ENCODE data around the gene HOXC9.

The HOXC9 gene

GRCh38 chr12:54004841-54005530 is 5.0 kb downstream of the HOXC9 start:
- H4K20me1 ChIP-seq (ENCODE audit: insufficient read depth, low read length) = no peaks in the 10 kb centered on the region
- no peaks in the 10 kb centered on the region for H3K36me3 ChIP-seq (ENCODE audit: insufficient read depth, low read length)
- H3K4me3 ChIP-seq (ENCODE audit: low read depth, low read length, poor library complexity, severe bottlenecking) = no peak overlapping the region
- no peaks in the 10 kb centered on the region for H3K79me2 ChIP-seq (ENCODE audit: insufficient read depth, low read length)
- no peak overlapping the region for H2AFZ ChIP-seq (ENCODE audit: low read length)
- H3K27me3 ChIP-seq (ENCODE audit: insufficient read depth, low read length) = 0 out of 2 replicates have a peak, but pooled peaks cover 4% of the 10 kb centered on the region
- H3K27ac ChIP-seq (ENCODE audit: low read depth, low read length, poor library complexity, severe bottlenecking) = no peak overlapping the region
- no peak overlapping the region for H3K9ac ChIP-seq (ENCODE audit: low read length)
- H3F3A ChIP-seq (ENCODE audit: insufficient read depth, low read length) = no peaks in the 10 kb centered on the region
- no peak for TF ChIP-seq EZH2 (IDR thresholded peaks at IDR 0.05; ENCODE audit: borderline replicate concordance, low read length)
- TF ChIP-seq, protein P1, sequence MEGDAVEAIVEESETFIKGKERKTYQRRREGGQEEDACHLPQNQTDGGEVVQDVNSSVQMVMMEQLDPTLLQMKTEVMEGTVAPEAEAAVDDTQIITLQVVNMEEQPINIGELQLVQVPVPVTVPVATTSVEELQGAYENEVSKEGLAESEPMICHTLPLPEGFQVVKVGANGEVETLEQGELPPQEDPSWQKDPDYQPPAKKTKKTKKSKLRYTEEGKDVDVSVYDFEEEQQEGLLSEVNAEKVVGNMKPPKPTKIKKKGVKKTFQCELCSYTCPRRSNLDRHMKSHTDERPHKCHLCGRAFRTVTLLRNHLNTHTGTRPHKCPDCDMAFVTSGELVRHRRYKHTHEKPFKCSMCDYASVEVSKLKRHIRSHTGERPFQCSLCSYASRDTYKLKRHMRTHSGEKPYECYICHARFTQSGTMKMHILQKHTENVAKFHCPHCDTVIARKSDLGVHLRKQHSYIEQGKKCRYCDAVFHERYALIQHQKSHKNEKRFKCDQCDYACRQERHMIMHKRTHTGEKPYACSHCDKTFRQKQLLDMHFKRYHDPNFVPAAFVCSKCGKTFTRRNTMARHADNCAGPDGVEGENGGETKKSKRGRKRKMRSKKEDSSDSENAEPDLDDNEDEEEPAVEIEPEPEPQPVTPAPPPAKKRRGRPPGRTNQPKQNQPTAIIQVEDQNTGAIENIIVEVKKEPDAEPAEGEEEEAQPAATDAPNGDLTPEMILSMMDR (IDR thresholded peaks at IDR 0.05; ENCODE audit: low read length) = no peak
- peaks cover 6% of the 10 kb centered on the region for H3K4me1 ChIP-seq (ENCODE audit: insufficient read depth, low read length, severe bottlenecking)
- no peaks in the 10 kb centered on the region for H3K9me3 ChIP-seq (ENCODE audit: low read length)
- H3K4me2 ChIP-seq (ENCODE audit: low read length) = no peak overlapping the region
- H3K9me2 ChIP-seq (ENCODE audit: low read depth, low read length) = no peaks in the 10 kb centered on the region

DNA sequence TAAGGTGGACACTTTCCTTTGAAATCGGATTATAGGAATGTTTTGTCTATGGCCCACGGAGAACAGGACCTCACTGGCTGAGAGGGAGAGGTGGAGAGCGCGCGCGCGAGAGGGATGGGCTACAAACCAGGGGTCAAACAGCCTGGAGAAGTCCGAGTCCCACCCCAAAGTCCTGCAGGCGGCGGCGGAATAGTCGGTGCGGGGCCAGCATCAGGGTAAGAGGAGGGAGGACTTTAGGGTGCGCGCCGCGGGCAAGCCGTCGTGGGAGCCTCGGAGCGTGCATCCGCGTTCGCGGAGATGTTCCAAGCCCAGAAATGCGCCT is 5.5 kb downstream of the HOXC9 start:
- no peaks in the 10 kb centered on the region for H3K79me2 ChIP-seq (ENCODE audit: insufficient read depth, low read length)
- H2AFZ ChIP-seq (ENCODE audit: low read length) = no peak overlapping the region
- H3K4me1 ChIP-seq (ENCODE audit: insufficient read depth, low read length, severe bottlenecking) = peaks cover 6% of the 10 kb centered on the region
- H3K36me3 ChIP-seq (ENCODE audit: insufficient read depth, low read length) = no peaks in the 10 kb centered on the region
- H3K9me3 ChIP-seq (ENCODE audit: low read length) = no peaks in the 10 kb centered on the region
- H3K27ac ChIP-seq (ENCODE audit: low read depth, low read length, poor library complexity, severe bottlenecking) = no peak overlapping the region
- H4K20me1 ChIP-seq (ENCODE audit: insufficient read depth, low read length) = no peaks in the 10 kb centered on the region
- TF ChIP-seq, protein P1 (IDR thresholded peaks at IDR 0.05; ENCODE audit: low read length) = no peak
- TF ChIP-seq EZH2 (IDR thresholded peaks at IDR 0.05; ENCODE audit: borderline replicate concordance, low read length) = no peak
- no peaks in the 10 kb centered on the region for H3F3A ChIP-seq (ENCODE audit: insufficient read depth, low read length)
- no peak overlapping the region for H3K4me3 ChIP-seq (ENCODE audit: low read depth, low read length, poor library complexity, severe bottlenecking)
- H3K9ac ChIP-seq (ENCODE audit: low read length) = no peak overlapping the region
- no peak overlapping the region for H3K4me2 ChIP-seq (ENCODE audit: low read length)
- no peaks in the 10 kb centered on the region for H3K9me2 ChIP-seq (ENCODE audit: low read depth, low read length)
- H3K27me3 ChIP-seq (ENCODE audit: insufficient read depth, low read length) = 0 out of 2 replicates have a peak, but pooled peaks cover 6% of the 10 kb centered on the region

- Histone ChIP-seq H3K36me3 (ENCODE audit: insufficient read depth, low read length) (no peaks in the 10 kb centered on the region), H3K9me3 (ENCODE audit: low read length) (no peaks in the 10 kb centered on the region), H2AFZ (ENCODE audit: low read length) (no peak overlapping the region), H3K4me3 (ENCODE audit: low read depth, low read length, poor library complexity, severe bottlenecking) (peak overlapping the region; percentile 2), H3K27me3 (ENCODE audit: insufficient read depth, low read length) (0 out of 2 replicates have a peak, but pooled peaks cover 6% of the 10 kb centered on the region), H3K9me2 (ENCODE audit: low read depth, low read length) (no peaks in the 10 kb centered on the region), H3F3A (ENCODE audit: insufficient read depth, low read length) (no peaks in the 10 kb centered on the region), H3K4me2 (ENCODE audit: low read length) (peak overlapping the region; percentile 50; the same call in 1 of the 2 replicates), H3K79me2 (ENCODE audit: insufficient read depth, low read length) (no peaks in the 10 kb centered on the region), H4K20me1 (ENCODE audit: insufficient read depth, low read length) (no peaks in the 10 kb centered on the region), H3K27ac (ENCODE audit: low read depth, low read length, poor library complexity, severe bottlenecking) (no peak overlapping the region), H3K9ac (ENCODE audit: low read length) (peak overlapping the region; percentile 34; the same call in 1 of the 2 replicates), H3K4me1 (ENCODE audit: insufficient read depth, low read length, severe bottlenecking) (peaks cover 6% of the 10 kb centered on the region)
- TF ChIP-seq, protein P1 (IDR thresholded peaks at IDR 0.05; ENCODE audit: low read length) = peak; percentile 91
- TF ChIP-seq EZH2 (IDR thresholded peaks at IDR 0.05; ENCODE audit: borderline replicate concordance, low read length) = no peak
These were observed 6.0 kb downstream of the HOXC9 start for GRCh38 chr12:54005853-54006558.

Measured in OCI-LY1 (cell line).